CD4-positive, alpha-beta T cell treated with Interleukin-12 subunit alpha and Interleukin-12 subunit beta, for 1 hour (primary cell): ENCODE measurements around the gene ESRRA.
"Not testable (repeated sequence)": the region's sequence is repeated elsewhere in the genome, so short reads cannot be mapped to it uniquely, and the experiment has no call there.

Experiments used
- DNase-seq: peaks from one replicate; pipeline ENCODE4 v3.0.0-alpha.2; 2020

ESRRA gene

GRCh38 chr11:64292460-64293254 is 12.7 kb upstream of the ESRRA start:
- no peak for DNase-seq

- DNase-seq = no peak
These were observed 10.6 kb upstream of the ESRRA start for GRCh38 chr11:64294774-64295173.

GRCh38 chr11:64295760-64296159 is 9.6 kb upstream of the ESRRA start:
- no peak for DNase-seq

DNA sequence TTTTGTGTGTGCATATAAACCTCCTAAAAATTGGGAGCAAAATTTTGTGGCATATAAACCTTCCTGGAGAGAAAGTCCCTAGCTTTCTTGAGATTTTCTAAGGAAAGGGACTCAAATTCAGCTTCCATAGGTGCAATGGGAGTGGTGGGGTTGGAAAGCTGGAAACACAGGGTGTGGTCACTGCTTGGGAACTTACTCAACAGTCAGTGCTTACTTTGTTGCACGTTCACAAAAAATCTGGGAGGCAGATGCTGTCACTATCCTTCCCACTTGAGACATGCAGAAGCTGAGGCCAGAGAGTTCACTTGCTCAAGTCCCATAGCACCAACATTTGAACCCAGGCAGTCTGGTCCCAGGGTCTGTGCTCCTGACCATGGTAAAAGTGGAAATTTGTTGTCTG is 9.1 kb upstream of the ESRRA start:
- no peak for DNase-seq

- no peak for DNase-seq
These were observed 8.3 kb upstream of the ESRRA start for GRCh38 chr11:64296830-64297698.

DNA sequence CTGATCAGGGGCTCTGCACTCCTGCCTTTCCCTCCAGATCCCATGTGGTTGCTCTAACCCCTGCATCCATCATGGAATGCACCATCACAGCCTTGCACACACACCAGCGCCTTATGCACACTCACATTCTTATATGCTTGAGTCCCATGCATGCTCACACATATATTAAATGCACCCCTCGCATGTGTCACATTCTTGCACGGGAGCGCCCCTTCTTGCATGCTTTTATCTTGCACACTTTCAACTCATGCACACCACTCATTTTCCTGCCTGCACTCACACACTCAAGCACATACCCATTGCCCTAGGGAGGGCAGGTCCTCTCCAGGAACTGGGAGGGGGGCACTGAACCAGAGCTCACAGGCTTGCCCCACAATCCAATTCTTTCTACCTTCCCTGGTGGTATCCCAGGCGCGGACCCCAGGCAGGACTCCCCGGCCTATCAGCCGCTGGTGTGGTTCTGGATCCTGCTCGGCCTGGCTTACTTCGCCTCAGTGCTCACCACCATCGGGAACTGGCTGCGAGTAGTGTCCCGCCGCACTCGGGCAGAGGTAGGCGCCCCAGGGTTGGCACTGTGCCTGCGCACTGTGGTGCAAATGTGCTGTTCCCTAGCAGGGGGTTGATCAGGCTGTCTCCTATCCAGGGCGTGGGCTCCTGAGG is 7.5 kb upstream of the ESRRA start:
- DNase-seq = no peak

- no peak for DNase-seq
These were observed 6.1 kb upstream of the ESRRA start for GRCh38 chr11:64298966-64299846.

- DNase-seq = peak; percentile 28
These were observed 5.3 kb upstream of the ESRRA start, which contains the start of gene CATSPERZ for GRCh38 chr11:64299847-64300648. Gene CATSPERZ (plus strand): TSS chr11:64300358. CDS start chr11:64300411, 53 bp downstream.

GRCh38 chr11:64303109-64304031 is 2.0 kb upstream of the ESRRA start:
- no peak for DNase-seq

GRCh38 chr11:64304032-64304315 is 1.4 kb upstream of the ESRRA start:
- DNase-seq = no peak

- DNase-seq = peak; percentile 92
These were observed 830 bp upstream of the ESRRA start for GRCh38 chr11:64304316-64305072.

DNA sequence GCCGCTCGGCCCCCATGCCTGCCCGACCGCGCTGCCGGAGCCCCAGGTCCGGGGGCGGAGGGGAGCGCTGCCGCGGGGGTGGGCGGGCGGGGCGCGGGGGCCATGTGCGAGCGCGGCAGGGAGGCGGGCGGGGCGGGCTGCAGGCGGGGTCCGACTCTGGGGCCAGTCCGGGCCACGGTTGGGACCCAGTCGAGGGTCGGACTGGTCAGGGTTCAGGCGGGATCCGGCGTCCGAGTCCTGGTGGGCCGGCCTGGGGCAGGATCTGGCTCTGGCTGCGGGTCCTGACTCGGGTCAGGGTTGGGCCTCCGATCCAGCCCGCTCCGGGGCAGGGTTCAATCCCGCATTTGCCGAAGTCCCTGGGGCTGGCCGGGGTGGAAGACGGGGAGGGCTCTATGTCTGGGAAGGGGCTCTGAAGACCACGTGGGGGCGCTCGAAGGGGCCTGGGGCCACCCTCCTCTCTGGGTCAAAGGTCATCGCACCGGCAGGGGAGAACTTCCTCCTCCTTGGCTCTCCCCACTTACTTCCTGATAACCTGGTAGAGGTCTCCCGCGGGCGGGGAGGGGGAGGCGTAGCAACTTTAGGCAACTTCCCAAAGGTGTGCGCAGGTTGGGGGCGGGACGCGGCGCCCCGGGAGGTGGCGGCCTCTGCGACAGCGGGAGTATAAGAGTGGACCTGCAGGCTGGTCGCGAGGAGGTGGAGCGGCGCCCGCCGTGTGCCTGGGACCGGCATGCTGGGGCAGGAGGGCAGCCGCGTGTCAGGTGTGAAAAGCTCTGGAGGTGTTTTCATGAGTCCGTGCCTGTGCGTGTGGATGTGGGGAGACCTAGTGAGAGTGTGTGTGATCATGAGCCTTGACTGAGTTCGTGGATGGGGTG is 603 bp downstream of the ESRRA start:
- peak; percentile 79 for DNase-seq

GRCh38 chr11:64306563-64306875 is 1.2 kb downstream of the ESRRA start:
- no peak for DNase-seq

DNA sequence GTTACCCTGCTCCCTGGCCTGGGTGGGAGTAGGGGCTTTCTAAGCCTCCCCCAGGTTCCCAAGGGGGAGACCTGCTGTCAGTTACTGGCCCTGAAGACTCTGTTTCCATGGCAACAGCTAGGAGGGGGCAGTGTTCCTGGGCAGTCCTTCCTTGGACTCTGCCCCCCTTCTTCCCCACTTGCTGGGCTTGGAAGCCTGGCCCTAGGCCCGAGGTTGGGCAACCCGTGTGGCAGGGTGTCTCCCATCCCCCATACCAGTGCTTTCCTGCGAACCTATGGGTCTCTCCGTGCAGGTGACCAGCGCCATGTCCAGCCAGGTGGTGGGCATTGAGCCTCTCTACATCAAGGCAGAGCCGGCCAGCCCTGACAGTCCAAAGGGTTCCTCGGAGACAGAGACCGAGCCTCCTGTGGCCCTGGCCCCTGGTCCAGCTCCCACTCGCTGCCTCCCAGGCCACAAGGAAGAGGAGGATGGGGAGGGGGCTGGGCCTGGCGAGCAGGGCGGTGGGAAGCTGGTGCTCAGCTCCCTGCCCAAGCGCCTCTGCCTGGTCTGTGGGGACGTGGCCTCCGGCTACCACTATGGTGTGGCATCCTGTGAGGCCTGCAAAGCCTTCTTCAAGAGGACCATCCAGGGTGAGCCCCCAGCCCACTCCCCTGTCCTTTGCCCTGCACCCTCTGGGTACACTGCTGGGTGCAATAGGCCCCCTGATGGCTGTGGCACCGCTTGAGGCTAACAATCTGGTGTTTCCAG is 1.7 kb downstream of the ESRRA start:
- DNase-seq = no peak

DNA sequence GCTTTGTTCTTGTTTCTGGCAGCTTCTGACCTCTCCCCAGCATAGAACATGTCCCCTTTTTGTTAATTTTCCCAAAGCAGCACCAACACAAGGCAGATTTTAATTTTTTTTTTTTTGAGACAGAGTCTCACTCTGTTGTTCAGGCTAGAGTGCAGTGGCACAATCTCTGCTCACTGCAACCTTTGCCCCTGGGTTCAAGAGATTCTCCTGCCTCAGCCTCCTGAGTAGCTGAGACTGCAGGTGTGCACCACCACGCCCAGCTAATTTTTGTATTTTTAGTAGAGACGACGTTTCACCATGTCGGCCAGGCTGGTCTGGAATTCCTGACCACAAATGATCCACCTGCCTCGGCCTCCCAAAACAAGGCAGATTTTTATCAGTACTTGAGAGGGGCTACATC is 2.5 kb downstream of the ESRRA start:
- not testable (repeated sequence) for DNase-seq

- no peak for DNase-seq
These were observed 7.6 kb downstream of the ESRRA start for GRCh38 chr11:64312947-64313346.

GRCh38 chr11:64313491-64314145 is 8.3 kb downstream of the ESRRA start:
- no peak for DNase-seq
